GM21576 (cell line): ENCODE measurements around the gene C10orf105.

ENCODE experiments used
- ATAC-seq: cut with Tn5 transposase; IDR thresholded peaks from one replicate; pipeline ENCODE4 v1.9.1; 2021; ENCODE audit warnings: mild to moderate bottlenecking, moderate library complexity; ENCODE audit not compliant: unreplicated experiment

Gene C10orf105

DNA sequence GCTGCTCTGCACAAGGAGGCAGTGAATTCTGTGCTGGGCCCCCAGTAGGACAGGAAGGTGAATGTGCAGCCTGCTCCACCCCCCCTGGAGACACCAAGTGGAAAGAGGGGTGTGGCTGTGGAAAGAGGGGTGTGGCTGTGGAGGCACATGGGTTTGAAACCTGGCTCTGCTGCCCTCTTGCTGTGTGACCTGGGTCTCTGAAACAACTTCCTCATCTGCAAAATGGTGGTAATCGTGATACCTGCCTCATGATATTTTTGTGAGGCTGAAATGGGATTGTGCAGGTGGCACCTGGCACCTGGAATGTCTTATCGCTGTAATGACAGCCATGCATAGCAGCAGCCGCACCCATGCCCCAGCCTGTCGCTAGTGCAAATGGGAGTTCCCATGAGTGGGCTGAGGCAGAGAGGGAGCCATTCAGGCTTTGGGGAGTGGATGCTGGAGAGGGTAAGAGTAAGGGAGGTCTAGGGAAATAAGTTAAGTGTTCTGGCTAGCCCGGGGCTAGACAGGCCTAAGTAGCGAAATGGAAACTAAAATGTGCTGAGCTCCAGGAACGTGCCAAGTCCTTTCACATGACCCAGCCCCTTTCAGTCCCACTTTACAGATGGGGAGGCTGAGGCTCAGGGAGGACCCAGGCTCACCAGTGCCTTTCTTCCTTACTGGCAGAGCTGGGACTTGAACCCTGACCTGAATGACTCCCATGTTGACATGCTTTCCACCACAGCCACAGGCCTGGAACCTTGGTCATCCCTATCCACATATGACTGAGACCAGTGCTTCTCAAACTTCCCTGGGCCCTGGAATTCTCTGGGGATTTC lies 35.0 kb downstream of the C10orf105 start:
- ATAC-seq, result no peak

DNA sequence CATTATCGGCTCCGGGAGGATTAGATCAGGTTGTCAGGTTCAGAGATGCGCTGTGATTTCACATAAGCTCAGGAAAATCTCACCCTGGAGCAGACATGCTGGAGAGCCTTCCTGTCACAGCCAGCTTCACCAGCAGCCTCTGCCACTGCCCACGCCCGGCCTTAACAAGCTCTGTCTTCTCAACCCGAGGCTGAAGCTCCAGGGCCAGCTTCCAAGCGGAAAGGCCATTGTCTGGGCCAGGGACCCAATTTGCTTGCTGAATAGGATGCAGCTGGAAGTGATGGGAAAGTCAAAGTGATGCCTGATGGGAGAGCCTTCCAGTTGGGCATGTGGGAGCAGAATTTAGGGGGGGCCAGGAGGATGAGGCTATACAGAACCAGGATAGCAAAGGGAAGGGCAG lies 36.3 kb downstream of the C10orf105 start:
- ATAC-seq, result no peak

DNA sequence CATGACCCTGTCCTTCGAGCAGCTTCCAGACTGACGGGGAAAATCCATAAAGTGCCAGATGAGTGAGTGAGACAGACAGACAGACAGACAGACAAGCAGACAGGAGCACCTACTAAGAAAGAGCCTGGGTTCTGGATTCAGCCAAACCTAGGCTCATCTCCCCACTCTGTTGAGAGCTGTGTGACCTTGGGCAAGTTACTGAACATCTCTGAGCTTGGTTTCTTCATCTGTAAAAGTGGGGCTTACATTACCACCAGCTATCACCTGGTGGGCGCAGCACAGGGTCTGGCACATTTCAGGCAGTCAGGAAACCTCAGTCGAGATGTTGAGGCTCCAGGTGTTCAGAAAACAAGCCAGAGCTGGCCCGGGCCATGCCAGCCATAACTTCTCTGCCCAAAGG lies 37.6 kb downstream of the C10orf105 start:
- ATAC-seq, result no peak

DNA sequence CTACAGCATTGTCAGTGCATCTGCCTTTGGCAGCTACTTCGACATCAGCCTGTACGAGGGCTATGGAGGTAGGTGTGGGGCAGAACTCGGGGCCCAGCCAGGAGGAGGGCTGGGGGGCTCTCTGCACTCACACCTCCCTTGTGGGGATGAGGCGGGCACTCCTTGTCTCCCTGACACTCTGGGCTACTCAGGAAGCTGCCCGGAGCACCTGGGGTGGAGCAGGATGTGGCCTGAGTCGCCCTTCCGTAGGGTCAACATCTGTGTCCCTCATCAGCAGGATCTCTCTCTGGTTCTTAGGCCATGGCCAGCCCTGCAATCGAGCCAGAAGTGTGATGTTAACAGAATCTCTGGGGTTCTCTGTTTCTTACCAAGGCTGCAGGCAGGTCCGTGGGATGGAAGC lies 40.2 kb downstream of the C10orf105 start:
- no peak for ATAC-seq

DNA sequence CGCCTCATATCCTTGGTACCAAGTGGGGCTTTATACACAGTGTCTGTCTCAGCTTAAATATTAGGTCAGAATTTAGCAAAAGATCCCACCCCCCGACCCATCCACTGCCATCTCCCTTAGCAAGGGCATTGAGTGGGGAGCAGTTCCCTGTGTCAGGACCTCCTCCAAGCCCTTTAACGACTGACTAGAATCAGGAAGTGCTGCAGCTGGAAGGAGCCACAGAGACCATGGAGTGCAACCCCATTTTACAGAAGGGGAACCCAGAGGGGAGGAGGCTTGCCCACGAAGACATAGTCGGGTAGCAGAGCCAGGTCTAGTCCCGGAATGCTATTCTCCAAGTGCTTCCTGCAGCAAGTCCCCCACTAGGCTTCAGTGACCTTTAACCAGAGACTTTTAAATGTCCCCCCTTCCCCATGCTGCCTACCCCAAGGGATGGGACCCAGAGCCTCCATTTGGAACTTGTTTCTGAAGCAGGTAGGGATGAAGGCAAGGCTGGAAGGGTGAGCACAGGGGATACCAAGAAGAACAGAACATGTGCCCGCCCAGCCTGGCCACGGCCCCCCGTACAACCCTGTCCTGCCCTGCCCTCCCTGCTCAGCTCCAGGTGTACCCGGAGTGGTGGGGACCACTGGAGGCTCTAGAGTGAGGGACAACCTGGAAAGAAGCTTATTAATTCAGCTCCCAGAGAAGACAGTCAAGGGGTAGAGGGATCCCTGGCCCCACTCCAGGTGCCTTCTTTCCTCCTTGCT lies 41.3 kb downstream of the C10orf105 start:
- no peak for ATAC-seq

DNA sequence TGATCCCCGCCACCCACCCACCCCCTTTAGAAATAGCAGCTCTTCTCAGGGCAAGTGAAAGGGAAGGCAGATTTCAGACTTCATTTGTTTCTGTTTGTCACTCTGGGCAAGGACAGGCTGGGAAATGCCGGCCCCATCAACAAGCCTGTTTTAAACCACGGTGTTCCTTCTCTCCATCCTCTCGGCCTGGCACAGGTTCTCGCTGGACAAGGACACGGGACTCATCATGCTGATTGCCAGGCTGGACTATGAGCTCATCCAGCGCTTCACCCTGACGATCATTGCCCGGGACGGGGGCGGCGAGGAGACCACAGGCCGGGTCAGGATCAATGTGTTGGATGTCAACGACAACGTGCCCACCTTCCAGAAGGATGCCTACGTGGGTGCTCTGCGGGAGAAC lies 42.3 kb downstream of the C10orf105 start:
- no peak for ATAC-seq

DNA sequence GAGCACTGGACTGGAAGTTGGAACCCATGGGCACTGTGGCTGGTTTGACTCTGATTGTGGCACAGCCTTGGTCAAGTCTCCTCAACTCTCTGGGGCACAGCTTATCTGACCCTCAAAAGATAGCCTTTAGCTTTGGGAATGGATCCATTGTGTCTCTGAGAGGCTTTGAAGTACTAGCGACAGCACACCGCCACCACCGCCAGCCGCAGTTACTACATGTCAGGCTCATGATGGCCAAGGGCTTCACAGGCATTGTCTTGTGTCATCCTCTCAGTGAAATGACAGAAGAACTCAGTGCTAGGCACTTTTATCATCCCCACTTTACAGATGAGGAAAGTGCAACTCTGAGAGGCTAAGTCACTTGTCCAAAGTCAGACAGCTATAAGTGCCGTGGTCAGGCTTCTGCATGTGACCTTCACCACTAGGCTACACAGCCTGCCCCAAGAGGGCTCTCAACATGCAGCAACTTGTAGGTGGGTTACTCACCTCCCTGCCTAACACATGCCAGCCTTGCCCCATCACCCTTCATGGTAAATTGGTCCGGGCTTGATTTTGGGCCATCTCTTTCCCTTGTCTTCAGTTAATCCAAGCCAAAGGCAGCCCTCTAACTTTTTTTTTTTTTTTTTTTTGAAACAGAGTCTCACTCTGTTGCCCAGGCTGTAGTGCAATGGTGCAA lies 44.1 kb downstream of the C10orf105 start:
- ATAC-seq, result no peak

DNA sequence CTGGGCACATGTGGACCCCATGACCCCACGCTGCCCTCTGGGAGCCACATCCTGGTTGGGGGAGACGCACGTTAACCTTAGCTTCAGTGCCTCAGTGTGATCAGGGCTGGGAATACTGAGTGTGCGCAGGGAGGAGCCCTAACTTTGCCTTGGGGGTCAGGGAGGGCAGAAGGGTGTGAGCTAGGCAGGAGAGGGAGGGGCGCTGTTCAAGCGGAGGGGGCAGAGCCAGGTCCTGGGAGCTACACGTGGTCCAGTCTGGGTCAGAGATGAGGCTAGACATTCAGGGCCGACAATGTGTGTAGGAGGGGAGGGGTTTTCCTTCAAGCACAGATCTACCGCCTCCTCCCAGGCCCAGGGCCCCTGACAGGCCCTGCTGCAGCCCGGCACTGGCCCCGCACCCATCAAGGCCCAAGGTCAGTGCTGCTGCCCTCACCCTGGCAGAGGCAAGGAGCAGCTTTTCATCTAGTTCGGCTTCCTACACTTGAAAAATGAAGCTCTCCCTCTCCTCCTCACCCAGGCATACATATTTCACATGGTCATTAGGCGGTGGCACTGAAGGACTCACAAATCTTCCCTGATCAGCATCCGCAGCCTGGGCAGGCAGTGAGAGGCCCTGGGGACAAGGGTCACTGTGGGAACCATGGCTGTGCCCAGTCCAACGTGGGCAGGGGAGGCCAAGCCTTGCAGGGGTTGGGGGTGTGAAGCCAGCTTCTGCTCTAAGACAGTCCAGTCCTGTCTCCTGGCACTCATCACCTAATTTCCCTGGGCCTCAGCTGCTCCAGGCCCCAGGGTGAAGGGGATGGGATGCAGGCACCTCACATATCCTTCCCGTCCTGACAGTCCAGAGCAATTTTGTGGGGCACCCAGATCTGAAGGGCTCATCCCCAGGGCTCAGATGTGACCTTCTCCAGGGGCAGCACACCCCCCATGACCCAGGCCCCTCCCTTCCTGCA lies 47.3 kb downstream of the C10orf105 start:
- no peak for ATAC-seq

DNA sequence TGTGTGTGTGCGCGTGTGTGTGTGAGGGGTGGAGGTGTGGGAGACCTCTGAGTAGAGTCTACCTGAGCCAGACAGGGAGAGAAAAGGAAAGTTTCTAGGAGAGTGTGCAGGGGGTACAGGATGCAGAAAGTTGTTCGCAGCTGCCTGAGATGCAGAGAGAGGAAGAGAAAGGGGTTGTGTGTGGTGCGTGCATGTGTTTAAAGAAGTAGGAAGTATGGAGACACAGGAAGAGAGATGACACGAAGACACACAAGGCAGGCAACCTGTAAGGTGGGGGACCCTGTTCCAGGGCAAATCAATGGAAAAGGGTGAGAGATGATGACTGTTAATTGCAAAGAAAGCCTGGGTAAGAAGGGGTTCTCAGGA lies 52.2 kb downstream of the C10orf105 start:
- ATAC-seq, result no peak

DNA sequence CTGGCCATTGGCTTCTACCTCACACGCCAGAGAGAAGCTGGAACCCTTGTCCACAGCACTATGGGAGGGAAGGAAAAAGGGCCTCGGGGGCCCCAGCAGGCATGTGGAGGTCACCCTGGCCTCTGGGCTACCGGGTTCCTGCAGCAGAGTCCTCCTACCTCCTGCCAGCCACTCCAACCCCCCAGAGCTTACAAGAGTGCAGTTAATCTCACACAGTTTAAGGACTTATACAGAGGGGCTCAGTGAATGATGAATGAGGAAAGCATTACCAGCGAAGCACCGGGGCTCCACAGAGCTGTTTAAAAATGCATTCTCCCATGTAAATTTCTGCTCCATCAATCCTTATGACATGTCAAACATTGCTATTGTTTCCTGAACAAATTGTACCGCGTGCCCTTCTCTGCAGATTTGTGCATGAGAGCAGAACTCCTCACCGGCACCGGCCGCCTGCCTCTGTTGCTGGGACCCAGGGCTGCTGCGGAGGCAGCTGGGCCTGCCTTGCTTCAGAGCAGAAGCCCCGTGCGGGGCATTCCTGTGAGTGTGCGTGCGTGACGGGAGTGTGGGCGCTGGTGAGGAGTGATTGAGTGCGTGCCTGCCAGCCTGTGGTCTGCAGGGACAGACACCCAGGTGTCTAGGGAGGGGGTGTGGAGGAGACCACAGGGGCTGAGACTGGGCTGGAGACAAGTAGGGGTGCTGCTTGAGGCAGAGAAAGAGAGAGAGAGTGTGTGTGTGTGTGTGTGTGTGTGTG lies 52.8 kb downstream of the C10orf105 start:
- ATAC-seq, result no peak

DNA sequence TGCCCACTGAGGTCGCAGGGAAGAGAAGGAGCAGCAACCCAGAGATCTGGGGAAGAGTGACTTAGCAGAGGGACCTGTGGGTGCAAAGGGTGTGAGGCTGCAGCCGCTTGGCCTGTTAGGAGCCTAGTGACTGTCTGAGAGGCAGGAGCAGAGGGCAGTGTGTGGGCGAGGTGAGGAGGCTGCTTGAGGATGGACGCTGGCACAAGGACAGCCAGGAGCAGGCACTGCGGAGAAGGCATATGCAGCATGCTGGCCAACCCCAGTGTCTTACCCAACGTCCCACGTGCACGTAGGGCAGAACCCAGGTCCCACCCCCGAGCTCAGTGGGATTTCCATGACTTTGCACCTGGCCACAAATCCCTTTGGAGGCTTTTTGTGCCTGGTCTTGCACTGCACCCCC lies 54.1 kb downstream of the C10orf105 start:
- ATAC-seq, result no peak

DNA sequence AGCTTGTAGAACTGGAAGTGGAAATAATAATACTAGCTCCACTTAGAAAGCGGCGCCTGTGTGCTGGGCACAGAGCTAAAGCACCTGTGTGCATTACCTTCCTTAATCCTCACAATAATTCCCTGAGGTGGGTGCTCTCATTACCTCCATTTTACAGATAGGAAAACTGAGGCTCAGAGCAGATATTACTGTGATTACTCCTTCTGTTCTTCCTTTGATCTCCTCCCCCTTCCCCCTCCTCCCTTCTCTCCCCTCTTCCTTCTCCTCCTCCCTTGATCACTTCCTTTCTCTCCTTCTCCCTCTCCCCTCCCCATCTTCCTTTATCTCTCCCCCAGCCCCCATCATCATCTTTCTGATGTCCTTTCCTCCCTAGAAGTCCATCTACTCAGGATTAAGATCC lies 55.0 kb downstream of the C10orf105 start:
- no peak for ATAC-seq

DNA sequence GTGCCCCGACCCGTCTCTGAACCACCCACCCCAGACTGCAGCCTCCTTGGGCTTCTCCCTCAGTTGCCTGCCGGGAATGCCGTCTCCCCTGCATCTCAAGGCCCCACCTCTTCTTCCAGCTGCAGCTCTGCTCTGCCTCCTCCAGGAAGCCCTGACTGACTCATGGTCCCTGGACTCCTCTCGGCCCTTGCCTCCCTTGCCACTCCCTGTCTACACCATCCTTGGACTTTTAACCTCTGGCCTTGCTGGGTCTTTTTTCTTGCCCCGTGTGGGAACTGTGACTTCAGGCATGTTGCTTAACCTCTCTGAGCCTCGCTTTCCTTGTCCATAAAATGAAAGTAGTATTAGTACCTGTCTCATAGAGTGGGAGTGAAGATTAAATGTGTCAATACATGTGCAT lies 56.3 kb downstream of the C10orf105 start:
- no peak for ATAC-seq

DNA sequence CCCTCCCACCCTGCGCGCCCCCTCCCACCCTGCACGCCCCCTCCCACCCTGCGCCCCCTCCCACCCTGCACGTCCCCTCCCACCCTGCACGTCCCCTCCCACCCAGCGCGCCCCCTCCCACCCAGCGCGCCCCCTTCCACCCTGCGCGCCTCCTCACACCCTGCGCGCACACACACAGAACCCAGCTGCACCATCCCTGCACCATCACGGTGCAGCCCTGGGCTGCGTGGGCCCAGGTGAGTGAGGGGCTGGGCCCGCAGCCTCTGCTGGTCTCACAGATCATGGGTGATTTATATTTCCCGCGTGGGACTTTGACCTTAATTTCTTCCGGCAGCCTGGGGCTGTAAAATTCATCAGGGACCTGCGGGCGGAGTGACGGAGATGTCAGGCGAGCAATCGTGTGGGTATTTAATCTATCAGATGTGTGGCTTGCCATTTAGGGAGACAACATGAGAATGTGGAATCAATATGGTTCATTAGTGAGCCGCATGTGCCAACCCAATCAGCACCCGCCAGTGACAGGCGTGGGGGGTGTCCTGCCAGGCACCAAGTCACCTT lies 57.7 kb downstream of the C10orf105 start:
- no peak for ATAC-seq
